HepG2 (cell line): ENCODE results near the gene WBP2NL. TPM values are rescaled to one million over a fixed set of nuclear protein-coding genes. Genes with fewer than 3 reads are reported as not detected.

Source experiments
- ARNTL ChIP-seq: sonication (generic); formaldehyde crosslinking; IDR thresholded peaks from 2 replicates; pipeline ENCODE4 v1.4.0; 2020; ENCODE audit warnings: mild to moderate bottlenecking, missing genetic modification reagents
- ATF7 ChIP-seq, 2 experiments: fragments of 450-650 bp in 1 of 2; sonication (generic) in 1 of 2; formaldehyde crosslinking in 1 of 2; IDR thresholded peaks; 2 replicates each; pipeline versions ENCODE4 v1.4.0 to v1.6.1; 2016 to 2020; ENCODE audit warnings: antibody characterized with exemption in 1 of 2, mild to moderate bottlenecking in 1 of 2, missing genetic modification reagents in 1 of 2
- ERF ChIP-seq: IDR thresholded peaks from 2 replicates; pipeline ENCODE4 v1.6.1; 2018; ENCODE audit warnings: missing biosample characterization, missing genetic modification reagents
- ESRRA ChIP-seq: sonication (generic); formaldehyde crosslinking; IDR thresholded peaks from 2 replicates; pipeline ENCODE4 v1.5.1; 2020; ENCODE audit warnings: mild to moderate bottlenecking, low read depth, missing genetic modification reagents
- GABPB1 ChIP-seq: IDR thresholded peaks from 2 replicates; pipeline ENCODE4 v1.6.1; 2016; ENCODE audit warnings: mild to moderate bottlenecking, missing genetic modification reagents, moderate library complexity, missing compliant biosample characterization
- HMG20B ChIP-seq: conservative IDR thresholded peaks from 2 replicates; pipeline ENCODE4 v1.6.1; 2016; ENCODE audit warnings: missing genetic modification reagents, missing compliant biosample characterization
- KDM5B ChIP-seq: sonication (generic); formaldehyde crosslinking; IDR thresholded peaks from 2 replicates; pipeline ENCODE4 v1.4.0; 2020; ENCODE audit warnings: missing genetic modification reagents, mild to moderate bottlenecking, borderline replicate concordance
- MLX ChIP-seq: IDR thresholded peaks from 2 replicates; pipeline ENCODE4 v1.6.1; 2016
- MTA1 ChIP-seq: sonication (generic); formaldehyde crosslinking; IDR thresholded peaks from 2 replicates; pipeline ENCODE4 v1.4.0; 2020; ENCODE audit warnings: missing genetic modification reagents, mild to moderate bottlenecking, borderline replicate concordance
- REL ChIP-seq: sonication (generic); formaldehyde crosslinking; conservative IDR thresholded peaks from 2 replicates; pipeline ENCODE4 v1.8.0; 2022; ENCODE audit warnings: mild to moderate bottlenecking, missing genetic modification reagents, moderate library complexity
- REPIN1 ChIP-seq: sonication (generic); formaldehyde crosslinking; IDR thresholded peaks from 2 replicates; pipeline ENCODE4 v1.8.0; 2022; ENCODE audit warnings: missing genetic modification reagents, low read depth, mild to moderate bottlenecking, borderline replicate concordance
- RFX1 ChIP-seq: fragments of 450-650 bp; IDR thresholded peaks from 2 replicates; pipeline ENCODE4 v1.6.1; 2017
- SRY ChIP-seq: sonication (generic); formaldehyde crosslinking; IDR thresholded peaks from 2 replicates; pipeline ENCODE4 v1.8.0; 2022; ENCODE audit warnings: mild to moderate bottlenecking, missing genetic modification reagents
- TP53 ChIP-seq: sonication (generic); formaldehyde crosslinking; conservative IDR thresholded peaks from 2 replicates; pipeline ENCODE4 v1.4.0; 2020; ENCODE audit warnings: missing genetic modification reagents
- ZFP36L2 ChIP-seq: sonication (generic); formaldehyde crosslinking; IDR thresholded peaks from 2 replicates; pipeline ENCODE4 v1.4.0; 2020; ENCODE audit warnings: missing genetic modification reagents
- ZMYM3 ChIP-seq: sonication (generic); formaldehyde crosslinking; IDR thresholded peaks from 2 replicates; pipeline ENCODE4 v1.5.1; 2020; ENCODE audit warnings: mild to moderate bottlenecking, missing genetic modification reagents
- ZMYM4 ChIP-seq: sonication (generic); formaldehyde crosslinking; IDR thresholded peaks from 2 replicates; pipeline ENCODE4 v1.8.1; 2023; ENCODE audit warnings: mild to moderate bottlenecking, missing genetic modification reagents
- ZNF280D ChIP-seq: sonication (generic); formaldehyde crosslinking; IDR thresholded peaks from 2 replicates; pipeline ENCODE4 v1.5.1; 2020; ENCODE audit warnings: mild to moderate bottlenecking, missing genetic modification reagents
- ZNF282 ChIP-seq: fragments of 450-650 bp; IDR thresholded peaks from 2 replicates; pipeline ENCODE4 v1.6.1; 2018; ENCODE audit not compliant: partially characterized antibody
- ZNF446 ChIP-seq: sonication (generic); formaldehyde crosslinking; IDR thresholded peaks from 2 replicates; pipeline ENCODE4 v1.5.0; 2020; ENCODE audit warnings: mild to moderate bottlenecking, missing genetic modification reagents
- ZNF569 ChIP-seq: sonication (generic); formaldehyde crosslinking; IDR thresholded peaks from 2 replicates; pipeline ENCODE4 v1.5.0; 2020; ENCODE audit warnings: mild to moderate bottlenecking, missing genetic modification reagents, moderate library complexity, borderline replicate concordance
- ZNF746 ChIP-seq: sonication (generic); formaldehyde crosslinking; IDR thresholded peaks from 2 replicates; pipeline ENCODE4 v1.8.0; 2022; ENCODE audit warnings: mild to moderate bottlenecking, missing genetic modification reagents
- ZNF770 ChIP-seq: sonication (generic); formaldehyde crosslinking; IDR thresholded peaks from 2 replicates; pipeline ENCODE4 v1.5.0; 2020; ENCODE audit warnings: mild to moderate bottlenecking, missing genetic modification reagents
- ZNF839 ChIP-seq: sonication (generic); formaldehyde crosslinking; IDR thresholded peaks from 2 replicates; pipeline ENCODE4 v1.4.0; 2020; ENCODE audit warnings: missing genetic modification reagents, mild to moderate bottlenecking, borderline replicate concordance
- polyA plus RNA-seq, 8 experiments: library from polyadenylated mRNA; depleted of rRNA in 3 of 8; stranded (reverse) in 7 of 8; unstranded in 1 of 8; fragments of >200 nt; fragmentation: Illumina TruSeq in 4 of 8; extraction: Trizol in 4 of 8; gene quantifications; 2 replicates each; pipeline versions ENCODE4 v1.2.1 to v1.2.3, GENCODE V29; 2011 to 2016; ENCODE audit warnings: low read depth in 4 of 8, missing spikeins in 1 of 8, mixed read lengths in 1 of 8; ENCODE audit not compliant: insufficient read depth in 1 of 8
- total RNA-seq, 5 experiments: library from RNA; depleted of rRNA; stranded (reverse); fragments of >200 nt; fragmentation: Illumina TruSeq; extraction: Trizol; gene quantifications; 2 replicates each; pipeline ENCODE4 v1.2.3, GENCODE V29; 2016; ENCODE audit warnings: low read depth in 1 of 5

Gene WBP2NL
- total and polyA plus RNA-seq, 2 of the 13 experiments (the other 11 are each of a cell fraction or from before 2014, with no cell fraction given), result not detected

- TF ChIP-seq ZNF446 (CRISPR knock-in tag) (no peak; the same call in 1 of the 2 replicates), RFX1 (peak; percentile 55; the same call in 1 of the 2 replicates), ZNF839 (CRISPR knock-in tag) (no peak), ERF (peak; percentile 87), KDM5B (peak; percentile 84), ZMYM3 (CRISPR knock-in tag) (peak; percentile 69), GABPB1 (CRISPR knock-in tag) (peak; percentile 84), REPIN1 (CRISPR knock-in tag) (peak; percentile 95), ZNF282 (no peak), ZNF770 (CRISPR knock-in tag) (peak; percentile 92), HMG20B (CRISPR knock-in tag) (peak; percentile 3; the same call in 1 of the 2 replicates), ZMYM4 (CRISPR knock-in tag) (peak; percentile 80; the same call in 1 of the 2 replicates), TP53 (CRISPR knock-in tag) (0 out of 2 replicates have a peak, but pooled peaks have one; percentile 55), REL (CRISPR knock-in tag) (0 out of 2 replicates have a peak, but pooled peaks have one; percentile 72), ARNTL (CRISPR knock-in tag) (peak; percentile 90), ATF7 (IDR thresholded peaks at IDR 0.05) (no peak), ATF7 (CRISPR knock-in tag; IDR thresholded peaks at IDR 0.05) (no peak), ZNF280D (peak; percentile 56; the same call in 1 of the 2 replicates), ESRRA (CRISPR knock-in tag) (peak; percentile 64; the same call in 1 of the 2 replicates), ZNF569 (no peak), ZFP36L2 (CRISPR knock-in tag) (no peak), MLX (CRISPR knock-in tag) (0 out of 2 replicates have a peak, but pooled peaks have one; percentile 25), ZNF746 (CRISPR knock-in tag) (no peak; the same call in 1 of the 2 replicates), MTA1 (CRISPR knock-in tag) (peak; percentile 94; the same call in 1 of the 2 replicates), SRY (CRISPR knock-in tag) (peak; percentile 60; the same call in 1 of the 2 replicates)
Observed at GRCh38 chr22:42070517-42071422, 72.2 kb downstream of the WBP2NL start, which contains the start of gene NAGA (continued).
